Endometrium (tissue), 2 donors: ENCODE measurements around the gene MYZAP.

ENCODE experiments used
- FAIRE-seq: peaks from 2 replicates; lab custom pipeline; 2012; peaks lifted over from hg19 to GRCh38; lab: Jason Lieb, UNC
- donor health status: control.
- donor health status: control.

The MYZAP gene

DNA sequence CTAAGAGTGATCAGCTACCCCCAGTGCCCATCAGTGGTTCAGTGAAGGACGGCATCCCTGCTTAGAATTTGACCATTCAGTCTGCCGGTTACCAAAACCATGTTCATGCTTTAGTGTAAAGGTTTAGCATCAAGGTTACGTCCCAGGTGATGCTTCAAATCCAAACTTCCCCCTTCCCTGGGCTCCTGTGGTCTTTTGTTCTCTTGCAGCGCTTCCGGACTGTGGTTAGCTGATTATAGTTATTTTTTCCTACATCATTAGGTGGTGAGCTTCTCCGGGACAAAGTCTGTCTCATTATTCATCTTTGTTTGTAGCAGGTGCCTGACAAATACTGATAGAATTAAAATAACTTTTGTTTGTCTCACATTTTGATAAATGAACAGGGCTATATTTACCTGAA lies 28.3 kb upstream of the MYZAP start:
- no peak for FAIRE-seq

DNA sequence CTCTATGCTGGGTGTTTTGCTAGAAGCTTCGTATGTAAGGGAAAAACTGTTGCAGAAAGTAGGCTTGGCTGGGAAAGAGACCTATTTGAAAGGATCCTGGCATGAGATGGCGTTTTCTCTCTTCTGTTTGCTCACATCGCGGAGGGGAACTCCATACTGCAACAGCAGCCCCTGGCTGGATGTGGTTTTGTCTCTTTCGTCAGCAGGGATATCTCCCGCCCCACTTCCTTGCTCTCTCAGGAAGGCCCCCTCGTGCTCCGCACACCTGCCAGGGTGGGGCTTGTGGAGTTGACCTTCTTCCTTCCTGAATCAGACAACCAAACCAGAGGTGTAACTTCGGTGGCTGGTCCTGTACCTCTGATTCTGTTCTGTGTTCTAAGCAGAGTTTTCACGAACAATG lies 26.4 kb upstream of the MYZAP start:
- no peak for FAIRE-seq

DNA sequence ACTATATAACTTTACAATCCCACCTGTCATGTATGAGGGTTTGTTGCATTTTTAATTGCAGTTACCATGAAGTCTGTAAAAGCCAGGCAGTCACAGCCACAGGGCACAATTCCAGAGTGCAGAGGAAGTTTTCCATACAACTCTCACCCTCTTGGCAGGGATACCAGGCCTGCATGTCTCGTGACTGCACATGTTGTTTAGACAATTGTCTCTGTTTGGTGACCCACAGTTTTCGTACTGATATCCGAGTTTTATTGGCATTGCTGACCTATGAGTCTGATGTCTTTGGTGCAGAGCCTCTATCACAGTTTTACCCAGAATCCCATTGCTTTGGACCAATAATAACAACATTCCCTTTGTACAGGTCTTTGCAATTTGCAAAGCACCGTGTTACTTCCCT lies 24.9 kb upstream of the MYZAP start:
- FAIRE-seq, result no peak

DNA sequence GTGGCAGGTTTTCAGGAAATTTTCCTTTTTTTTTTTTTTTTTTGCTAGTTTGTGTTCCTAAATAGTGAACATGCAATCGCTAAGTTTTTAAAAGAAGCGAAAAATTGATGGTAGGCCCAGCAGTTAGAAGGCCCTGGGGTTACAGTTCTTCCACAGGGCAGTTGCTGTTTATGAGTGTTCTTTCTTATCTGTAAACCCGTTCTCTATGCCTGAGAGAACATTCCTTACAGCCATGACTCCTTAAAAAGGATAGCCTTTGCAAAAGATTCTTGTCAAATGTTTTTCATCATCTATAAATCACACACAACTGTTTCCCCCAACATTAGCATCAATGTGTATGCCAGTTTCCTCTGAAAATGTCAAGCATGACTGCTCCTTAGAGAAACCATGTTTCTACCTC lies 23.8 kb upstream of the MYZAP start:
- no peak for FAIRE-seq

DNA sequence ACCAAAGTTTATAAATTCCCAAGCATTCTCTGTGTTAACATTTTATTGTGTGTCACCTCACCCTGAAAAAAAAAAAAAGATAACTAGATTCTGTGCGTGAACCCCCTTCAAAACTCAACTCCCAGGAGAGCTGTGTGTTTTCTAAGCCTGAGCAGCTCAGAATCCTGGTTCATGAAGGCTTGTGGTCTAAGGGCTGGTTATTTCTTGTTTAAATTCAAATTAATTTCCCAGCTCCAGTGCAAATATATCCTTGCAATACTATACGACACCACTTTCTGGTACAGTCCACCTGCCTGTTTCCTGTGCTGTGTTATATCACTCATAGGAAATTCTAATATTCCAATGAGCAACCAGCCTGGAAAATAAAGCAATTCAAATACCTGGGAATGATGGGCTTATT lies 23.4 kb upstream of the MYZAP start:
- no peak for FAIRE-seq

DNA sequence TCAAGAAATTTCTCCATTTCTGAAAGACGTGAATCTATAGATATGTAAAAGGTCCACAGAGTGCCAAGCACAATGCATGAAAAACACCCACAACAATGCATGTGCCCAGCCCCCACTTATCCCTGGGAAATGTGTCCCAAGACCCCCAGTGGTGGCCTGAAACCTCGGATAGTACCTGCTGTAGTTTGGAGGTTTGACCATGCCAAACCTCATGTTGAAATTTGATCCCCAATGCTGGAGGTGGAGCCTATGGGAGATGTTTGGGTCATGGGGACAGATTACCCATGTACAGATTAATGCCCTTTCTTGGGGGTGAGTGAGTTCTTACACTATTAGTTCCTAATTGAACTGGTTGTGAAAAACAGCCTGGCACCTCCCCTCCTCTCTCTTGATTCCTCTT lies 21.4 kb upstream of the MYZAP start:
- no peak for FAIRE-seq

DNA sequence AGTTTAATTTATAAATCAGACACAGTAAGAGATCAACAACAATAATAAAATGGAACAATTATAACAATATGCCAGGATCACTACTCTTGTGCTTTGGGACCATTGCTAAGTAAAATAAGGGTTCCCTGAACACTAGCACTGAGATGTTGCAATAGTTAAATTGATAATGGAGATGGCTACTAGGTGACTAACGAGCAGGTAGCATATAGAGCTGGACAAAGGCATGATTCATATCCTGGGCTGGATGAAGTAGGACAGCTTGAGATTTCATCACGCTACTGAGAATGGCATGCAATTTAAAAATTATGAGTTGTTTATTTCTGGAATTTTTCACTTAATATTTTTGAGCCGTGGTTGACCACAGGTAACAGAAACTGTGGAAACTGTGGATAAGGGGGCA lies 20.7 kb upstream of the MYZAP start:
- no peak for FAIRE-seq

DNA sequence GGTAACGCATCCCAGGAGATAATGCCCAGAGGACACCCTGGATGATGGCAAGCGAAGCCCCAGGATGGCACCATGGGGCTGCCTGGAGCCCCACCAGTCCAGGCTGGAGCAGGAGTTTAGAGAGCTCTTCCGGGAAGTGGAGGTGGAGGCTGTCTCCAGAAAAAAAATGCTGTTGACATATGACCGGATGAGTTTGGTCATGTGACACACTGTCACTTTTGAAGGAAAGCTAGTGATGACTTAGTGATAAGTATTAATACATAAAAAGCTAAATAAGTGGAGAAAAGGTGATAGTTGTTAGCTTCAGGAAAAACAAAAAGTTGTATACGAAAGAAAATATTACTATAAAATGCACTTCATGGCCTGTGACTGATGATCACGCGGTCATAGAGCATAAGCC lies 20.0 kb upstream of the MYZAP start:
- FAIRE-seq, result no peak

DNA sequence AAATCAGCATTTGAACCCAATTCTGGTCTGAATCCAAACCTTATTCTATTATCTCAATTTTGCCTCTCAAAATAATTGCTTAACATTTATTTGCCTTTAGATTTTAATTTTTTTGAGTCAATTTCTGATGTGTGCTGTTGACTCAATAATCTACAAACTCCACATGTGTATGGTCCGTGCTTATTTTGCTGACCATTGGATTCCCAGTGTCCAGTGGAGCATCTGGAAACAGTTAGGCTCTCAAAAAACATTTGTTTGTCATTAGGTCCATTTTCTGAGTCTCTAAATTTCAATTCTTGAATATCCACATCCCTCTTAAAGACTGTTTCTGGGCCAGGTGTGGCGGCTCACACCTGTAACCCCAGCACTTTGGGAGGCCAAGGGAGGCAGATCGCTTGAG lies 19.2 kb upstream of the MYZAP start:
- FAIRE-seq, result peak; percentile 97

DNA sequence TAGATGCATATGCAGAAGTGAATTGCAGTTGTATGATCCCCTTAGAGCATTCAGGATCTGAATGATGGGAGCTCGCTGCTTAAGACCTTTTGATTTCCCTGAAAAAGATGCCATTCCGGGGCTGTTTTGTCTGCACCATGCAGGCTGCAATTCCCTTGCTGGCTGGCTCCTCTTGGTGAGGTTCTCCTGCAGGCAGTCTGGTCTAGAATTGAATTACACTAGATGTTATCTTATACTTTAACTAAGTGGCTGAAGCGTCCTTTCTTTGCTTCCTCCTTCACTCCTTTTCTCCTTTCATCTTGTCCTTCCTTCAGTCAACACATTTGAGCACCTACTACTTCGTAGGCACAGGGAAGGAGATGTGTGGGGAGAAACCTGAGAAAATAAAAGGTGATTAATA lies 18.6 kb upstream of the MYZAP start:
- FAIRE-seq, result no peak

DNA sequence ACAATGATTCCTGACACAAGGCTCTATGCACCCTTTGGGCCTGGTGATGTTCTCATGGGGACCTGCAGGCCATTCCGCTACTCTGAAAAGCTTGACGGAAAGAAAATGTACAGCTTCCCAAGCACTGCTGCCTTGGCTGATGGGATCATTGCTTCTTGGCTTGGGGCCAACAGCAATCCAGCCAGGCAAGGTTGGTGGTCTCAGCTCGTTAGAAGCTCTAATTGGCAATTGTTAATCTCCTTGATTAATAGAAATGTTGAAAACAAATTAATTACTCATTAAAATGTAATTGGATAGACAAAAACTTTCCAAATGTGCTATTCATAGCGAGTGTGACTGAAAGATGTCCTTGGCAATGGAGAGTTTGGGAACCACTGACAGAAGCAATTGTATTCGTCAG lies 16.3 kb upstream of the MYZAP start:
- no peak for FAIRE-seq

DNA sequence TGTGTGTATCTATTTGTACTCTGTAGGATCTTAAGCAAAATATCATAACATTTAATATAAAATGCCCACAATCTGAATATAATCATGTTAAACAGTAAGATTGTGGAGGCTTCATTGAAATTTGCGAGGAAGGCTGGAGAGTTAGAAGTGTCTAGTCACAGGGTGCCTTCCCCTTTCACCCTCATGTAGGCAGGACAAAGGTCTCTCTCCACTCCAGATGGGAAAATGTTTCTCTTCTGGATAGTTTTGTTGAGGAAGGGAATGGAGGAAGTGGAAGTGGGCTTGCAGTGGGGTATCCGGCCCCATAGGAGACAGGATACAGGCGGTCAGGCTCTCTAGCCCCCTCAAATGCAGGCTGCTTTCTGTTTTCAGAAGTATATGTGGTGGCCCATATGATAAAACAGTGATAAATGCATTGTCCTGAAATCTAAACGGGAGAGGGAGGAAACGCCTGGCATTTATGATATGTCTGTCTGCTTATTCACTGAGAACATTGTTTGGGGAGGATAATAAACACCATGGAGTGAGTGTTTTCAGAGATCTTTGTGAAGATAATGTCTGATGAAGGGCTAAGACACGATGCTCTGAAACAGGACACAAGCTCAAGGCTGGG lies 13.3 kb upstream of the MYZAP start:
- FAIRE-seq, result no peak

DNA sequence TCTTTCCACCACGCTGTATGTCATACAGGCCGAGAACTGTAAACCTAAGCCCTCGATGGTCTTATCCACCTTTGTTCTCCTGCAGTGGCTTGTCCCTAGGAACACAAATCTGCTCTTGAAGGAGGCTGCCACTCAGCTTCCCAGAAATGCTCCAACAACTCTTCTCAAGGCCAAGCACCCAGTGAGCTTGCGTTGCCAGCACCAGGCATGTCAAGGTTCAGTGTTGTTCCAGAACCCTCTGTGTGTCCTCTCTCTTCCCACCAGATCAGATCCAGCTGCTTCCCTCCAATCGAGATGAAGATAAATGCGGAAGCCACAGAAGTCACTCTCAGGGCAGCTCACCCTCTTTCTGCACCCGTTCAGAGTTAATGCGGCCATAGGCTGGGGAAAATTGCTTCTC lies 11.3 kb upstream of the MYZAP start:
- no peak for FAIRE-seq

DNA sequence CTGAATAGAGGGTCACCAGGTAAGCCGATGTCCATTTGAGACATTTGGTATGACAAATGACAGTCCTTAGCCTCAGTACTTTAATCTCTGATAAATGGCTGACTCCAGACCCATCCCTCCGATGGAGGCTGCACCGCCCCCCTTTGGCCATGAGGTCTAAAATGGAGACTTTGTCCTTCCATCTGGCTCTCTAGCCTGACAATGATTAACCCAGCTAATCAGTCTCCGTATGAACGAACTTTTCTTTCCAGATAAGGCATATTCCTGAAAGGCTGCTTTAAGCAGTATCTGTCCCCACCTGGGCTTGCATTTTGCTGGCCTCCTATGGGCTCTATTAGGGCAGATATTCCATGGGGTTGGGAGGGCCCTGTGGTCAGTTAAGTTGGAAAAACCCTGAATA lies 10.8 kb upstream of the MYZAP start:
- FAIRE-seq, result no peak

DNA sequence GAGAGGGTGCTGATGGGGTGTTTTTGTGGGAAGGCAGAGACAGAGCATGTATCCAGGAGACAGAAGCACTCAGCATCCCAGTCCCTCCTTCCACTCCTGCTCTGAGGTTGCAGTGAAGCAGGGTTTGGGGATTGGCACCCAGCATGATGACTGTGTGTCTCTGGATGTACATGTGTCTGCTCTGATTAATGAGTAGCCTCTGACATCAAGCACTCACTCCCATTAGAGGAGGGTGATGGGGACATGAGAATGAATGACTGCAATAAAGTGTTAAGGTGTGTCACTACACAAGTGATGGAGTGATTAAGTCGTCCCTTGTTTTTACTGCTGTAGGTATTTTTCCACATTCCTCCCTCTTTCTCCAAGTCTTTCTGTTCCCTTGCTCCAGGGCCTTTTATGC lies 9.6 kb upstream of the MYZAP start:
- no peak for FAIRE-seq

DNA sequence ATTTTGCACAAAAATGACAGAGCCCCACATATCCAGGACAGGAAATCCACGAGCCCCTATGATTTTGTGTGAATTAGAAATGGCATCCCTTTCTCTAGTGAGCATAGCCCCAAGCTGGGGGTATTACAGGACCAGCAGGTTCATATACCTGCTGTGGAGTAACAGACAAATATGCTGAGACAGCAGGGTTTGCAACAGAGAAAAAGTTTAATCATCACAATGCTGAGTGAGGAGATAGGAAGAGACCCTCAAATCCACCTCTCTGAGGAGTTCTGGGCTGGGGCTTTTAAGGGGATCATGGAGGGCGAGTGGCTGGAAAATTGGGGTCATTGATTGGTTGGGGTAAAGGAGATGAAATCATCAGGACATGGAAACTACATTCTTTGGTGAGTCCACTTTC lies 8.4 kb upstream of the MYZAP start:
- no peak for FAIRE-seq

DNA sequence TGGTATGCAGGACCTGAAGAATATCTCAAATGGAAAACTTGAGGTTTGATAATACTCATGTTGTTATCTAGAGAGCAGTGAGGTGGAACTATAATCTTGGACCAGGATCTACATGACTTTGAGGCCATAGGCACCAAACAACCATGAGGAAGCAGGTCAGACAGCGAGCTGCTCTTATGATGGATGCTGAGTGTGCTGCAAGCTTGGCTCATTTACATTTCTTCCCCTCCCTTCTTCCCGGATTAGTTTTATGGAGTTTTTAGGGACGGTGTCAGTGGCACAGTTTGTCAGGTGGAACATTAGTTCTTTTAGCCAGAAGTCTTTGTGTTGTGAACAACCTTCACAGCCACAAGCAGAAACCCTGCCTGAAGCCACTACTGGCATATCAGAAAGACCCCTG lies 8.0 kb upstream of the MYZAP start:
- FAIRE-seq, result no peak

DNA sequence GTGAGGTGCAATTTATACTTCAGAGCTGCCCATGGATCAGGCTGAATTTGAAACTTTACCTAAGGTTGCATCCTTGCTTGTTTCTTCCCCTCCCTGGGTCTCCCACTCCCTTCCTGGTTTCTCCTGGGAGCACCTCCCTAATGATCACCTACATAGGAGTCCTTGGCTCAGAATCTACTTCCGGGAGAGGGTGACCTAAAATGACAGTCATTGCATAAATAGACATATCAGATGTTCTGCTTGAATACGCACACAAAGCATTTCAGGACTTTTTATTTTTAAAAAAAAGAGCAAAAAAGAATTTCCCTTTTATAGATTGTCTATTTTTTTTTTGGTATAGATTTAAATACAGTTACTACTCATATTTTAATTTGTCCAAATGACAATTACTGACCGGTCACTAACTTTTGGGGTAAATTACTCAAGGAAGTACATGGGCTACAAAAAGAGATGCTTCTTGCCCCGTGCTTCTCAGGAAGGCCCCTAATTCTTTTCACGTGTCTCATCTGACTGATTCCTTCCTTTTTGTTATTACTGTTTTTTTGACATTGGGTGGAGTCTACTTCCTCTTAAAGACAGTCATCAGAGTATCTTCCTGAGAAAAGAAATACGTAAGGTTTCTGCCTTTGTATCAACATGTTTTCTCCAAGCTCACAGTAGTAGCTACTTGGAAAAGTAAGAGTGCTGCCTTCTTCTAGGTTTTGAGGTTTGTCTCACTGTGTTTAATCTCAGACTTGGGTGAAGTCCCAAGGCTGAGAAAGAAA lies 4.9 kb upstream of the MYZAP start:
- FAIRE-seq, result no peak

DNA sequence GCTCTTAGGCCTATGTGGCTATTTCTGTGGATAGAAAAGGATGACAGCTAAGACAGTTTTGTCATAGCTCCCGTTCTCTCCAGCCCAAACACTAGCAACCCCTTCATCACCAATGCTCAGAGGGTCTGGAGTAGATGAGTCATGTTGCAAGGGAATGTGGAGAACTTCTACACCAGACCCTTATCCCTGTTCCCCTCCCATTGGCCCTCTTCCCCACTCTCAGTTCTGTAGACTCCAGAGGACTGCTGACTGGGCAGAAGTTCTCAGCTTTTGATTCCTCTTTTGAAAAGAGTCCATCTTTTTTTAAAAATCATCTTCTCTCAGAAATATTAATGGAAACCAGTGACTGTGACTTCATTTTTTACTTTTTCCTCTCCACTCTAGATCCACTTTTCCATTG lies 2.4 kb upstream of the MYZAP start:
- no peak for FAIRE-seq

DNA sequence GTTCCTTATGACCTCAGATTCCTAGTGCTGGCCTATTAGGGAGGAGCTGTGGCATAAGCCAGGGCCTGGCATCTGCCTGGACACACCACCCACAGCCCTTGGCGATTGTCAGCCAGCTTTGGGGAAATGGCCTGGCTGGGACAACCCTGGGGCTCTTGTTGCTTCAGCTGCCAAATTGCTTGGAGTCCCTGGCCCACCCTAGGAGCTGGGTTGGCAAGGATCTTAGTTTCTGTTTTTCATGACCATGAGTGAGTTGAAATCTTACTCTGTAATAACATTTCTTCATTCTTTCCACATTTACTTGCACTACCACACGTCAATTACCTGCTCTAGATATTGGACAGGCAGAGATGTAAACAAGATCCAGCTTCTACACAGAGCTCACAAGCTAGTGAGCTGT lies 1.9 kb upstream of the MYZAP start:
- FAIRE-seq, result no peak

DNA sequence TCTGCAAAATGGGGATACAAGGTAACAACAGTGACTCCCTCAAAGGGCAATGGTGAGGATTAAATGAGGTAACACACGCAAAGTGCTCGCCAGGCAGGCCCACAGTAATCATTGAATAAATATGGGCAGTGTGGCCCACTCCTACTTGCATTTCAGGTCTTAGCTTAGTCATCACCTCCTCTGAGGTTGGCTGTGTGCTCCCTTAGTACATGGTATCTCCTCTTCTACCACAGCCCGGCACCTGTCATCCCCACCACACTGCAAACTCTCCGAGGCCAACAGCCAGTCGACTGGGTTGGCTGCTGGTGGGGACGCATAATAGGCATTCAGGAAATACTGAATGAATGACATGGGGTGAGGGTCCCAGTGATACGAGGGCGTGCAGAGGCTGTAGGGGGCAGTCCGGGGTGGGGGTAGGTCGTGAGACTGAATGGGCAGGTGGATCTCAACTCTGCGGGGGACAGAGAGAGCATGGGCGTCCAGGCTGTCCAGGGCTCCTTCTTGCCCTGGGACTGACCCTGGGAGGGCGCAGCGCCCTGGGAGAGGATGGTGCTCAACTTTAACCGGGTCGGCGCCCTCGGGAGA lies 375 bp upstream of the MYZAP start:
- no peak for FAIRE-seq

DNA sequence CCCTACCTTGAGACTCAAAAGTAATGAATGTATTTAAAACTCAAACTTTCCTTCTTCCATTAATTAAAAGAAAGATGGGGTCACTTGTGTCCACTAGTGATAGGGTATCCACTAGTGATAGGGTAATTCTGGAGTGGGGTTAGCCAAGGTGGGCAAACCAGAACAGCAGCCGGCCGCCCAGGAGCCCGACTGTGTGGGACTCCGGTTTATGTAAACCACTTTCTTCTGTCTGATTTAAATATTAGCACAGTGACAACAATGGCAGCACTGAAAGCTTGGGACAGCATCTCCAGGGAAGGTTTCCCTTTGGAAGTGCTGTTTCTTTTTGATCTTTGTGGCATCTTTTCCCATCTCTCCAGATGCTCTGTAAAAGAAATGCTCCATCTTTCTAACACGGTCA lies 722 bp downstream of the MYZAP start:
- FAIRE-seq, result no peak

DNA sequence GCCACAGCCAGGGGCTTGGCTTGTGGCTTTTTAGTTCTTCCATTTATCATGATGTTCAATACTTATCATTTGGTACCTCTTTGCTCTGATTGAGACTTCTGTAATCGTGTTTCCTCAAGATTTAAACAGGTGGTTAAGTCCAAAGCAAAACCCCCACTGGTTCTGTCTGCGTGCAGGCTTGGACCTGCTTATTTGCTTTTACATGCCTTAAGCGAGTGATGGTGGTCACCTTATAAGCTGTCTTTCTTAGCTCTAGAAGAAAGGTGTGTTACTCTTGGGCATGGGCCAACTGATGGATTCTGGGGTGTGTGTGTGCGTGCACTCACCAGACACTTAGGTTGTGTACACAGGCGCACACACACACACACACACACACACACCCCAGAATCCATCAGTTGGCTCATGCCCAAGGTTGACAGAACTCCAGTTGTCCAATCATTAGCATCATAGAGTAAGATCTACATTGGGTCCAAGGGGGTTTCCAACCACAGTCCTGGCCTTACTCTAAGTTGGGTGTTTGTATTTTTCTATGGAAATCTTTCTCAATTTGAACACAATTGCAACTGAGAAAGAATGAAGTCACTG lies 1.2 kb downstream of the MYZAP start:
- no peak for FAIRE-seq

DNA sequence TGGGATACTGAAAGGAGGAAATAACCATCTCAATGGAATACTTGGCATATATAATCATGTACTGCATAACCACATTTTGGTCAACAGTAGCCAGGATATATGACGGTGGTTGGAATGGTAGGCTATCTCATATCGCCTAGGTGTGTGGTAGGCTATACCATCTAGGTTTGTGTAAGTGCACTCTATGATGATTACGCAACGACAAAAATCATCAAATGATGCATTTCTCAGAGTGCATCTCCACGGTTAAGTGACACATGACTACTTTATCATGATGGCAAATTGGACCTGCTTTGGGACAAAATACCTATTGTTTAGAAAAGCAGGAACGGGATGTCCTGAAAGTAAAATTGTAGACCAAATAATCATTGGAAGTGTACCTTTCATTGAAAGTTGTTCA lies 2.8 kb downstream of the MYZAP start:
- FAIRE-seq, result no peak
